Hematopoietic multipotent progenitor cell treated with erythropoietin and hydrocortisone succinate and interleukin-3 and kit ligand, for 4 days (in vitro differentiated cells): ENCODE results near the gene RAD51B.
"Not testable (repeated sequence)": the region's sequence is repeated elsewhere in the genome, so short reads cannot be mapped to it uniquely, and the experiment has no call there.

Experiments used
- DNase-seq: peaks from one replicate; pipeline ENCODE4 v3.0.0-alpha.2; 2015

Gene RAD51B

DNA sequence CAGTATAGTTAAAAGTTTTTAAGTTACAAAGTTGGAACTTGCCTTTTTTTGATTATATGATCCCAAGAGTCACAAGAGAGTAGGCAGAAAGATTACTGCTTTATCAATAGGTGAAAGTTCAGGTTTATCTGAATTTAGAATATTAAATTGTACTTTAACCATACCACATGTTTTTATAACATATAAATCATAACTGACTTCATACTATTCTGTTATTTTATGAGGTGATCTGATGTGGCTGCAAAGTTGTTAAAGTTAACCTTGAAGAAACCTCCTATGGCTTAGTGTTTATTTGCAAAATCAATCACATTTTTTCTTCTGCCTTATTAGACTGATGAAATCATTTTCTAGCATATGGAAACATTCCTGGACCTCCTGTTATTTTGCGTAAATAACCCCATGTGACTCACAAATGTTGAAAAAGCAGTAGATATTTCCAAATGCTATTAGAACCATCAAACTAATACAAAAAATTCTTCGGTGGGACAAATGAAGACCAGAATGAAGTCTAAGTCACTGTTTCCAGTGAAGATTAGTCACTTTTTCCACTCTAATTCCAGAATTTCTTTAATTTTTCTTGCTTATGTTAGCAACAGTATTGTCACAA is 132.1 kb downstream of the RAD51B start:
- no peak for DNase-seq

DNA sequence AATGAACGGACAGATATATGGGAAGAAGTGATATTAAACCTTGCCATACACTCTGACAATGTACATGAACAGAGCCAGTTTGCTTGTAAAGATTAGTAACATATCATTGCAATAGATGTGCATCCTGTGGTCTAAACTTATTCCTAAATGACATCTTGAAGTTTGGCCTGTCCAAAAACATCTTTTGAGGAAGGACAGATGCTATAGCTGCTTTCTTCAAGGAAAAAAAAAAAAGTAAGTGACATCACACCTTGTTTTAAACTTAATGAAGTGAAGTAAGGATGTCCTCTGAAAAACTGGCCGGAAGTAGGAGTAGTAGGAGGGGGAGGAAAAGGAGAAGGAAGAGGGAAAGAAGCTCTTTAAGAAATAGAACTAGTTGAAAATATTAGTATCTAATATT is 132.8 kb downstream of the RAD51B start:
- DNase-seq, result no peak

- DNase-seq, result no peak
Measured at GRCh38 chr14:67952786-67953185, 133.2 kb downstream of the RAD51B start.

DNA sequence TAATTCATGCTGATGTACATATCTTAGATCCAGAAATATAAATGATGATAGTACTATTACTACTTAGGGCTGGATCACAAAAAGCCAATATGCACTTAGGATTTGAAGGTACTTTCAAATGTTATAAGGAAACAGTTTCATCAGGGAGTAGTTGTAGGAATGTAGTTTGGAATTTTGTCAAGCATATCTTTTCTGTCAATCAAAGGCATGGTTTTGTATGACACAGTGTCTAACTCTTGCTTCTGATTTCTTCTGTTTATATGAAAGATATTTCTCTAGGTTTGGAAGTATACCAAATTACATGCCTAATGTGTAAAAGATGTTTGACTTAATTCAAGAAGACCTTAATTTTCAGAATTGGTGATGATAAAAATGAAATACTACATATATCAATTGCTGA is 135.7 kb downstream of the RAD51B start:
- DNase-seq, result no peak

DNA sequence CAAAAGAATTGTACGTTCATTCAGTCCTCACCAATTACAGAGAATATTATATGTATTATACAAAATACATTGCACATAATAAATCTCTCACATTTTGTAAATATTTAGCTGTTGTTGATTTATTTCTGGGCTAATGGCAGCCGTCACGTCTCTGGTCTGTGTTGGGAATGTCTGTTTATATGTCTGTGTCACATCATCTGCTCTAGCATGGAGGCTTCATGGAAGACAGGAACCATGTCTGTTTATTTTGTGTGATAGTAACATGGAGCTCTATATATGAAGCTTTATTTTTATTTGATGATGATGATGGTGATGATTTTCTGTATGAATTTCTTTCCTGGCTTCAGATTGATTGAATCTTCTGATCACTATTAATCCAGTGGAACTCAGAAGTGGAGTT is 138.4 kb downstream of the RAD51B start:
- DNase-seq, result no peak

- DNase-seq, result no peak
Measured at GRCh38 chr14:67961676-67962075, 142.1 kb downstream of the RAD51B start.

- peak; percentile 80 for DNase-seq
Measured at GRCh38 chr14:67962215-67962644, 142.7 kb downstream of the RAD51B start.

GRCh38 chr14:67963545-67963944 is 144.0 kb downstream of the RAD51B start:
- peak; percentile 29 for DNase-seq

GRCh38 chr14:67963960-67964812 is 144.6 kb downstream of the RAD51B start:
- DNase-seq, result peak; percentile 39

DNA sequence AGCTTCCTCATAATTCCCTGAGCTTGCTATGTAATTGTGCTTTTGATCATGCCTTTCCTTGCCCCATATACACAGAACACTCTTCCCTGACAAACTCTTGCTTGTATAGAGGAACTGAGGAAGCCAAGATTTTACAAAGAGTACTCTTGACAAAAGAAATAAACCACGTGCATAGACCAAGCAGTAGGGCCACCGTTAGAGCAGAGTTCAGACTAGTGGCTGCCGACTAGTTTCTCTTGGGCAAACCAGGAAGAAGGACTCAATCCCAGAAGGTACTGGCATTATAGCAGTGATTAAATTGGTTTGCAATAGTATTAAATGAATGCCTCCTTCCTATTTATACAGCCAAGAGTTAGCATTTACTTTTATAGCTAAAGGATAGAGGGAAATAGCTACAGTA is 146.1 kb downstream of the RAD51B start:
- DNase-seq, result no peak

- DNase-seq, result no peak
Measured at GRCh38 chr14:67967206-67967605, 147.6 kb downstream of the RAD51B start.

DNA sequence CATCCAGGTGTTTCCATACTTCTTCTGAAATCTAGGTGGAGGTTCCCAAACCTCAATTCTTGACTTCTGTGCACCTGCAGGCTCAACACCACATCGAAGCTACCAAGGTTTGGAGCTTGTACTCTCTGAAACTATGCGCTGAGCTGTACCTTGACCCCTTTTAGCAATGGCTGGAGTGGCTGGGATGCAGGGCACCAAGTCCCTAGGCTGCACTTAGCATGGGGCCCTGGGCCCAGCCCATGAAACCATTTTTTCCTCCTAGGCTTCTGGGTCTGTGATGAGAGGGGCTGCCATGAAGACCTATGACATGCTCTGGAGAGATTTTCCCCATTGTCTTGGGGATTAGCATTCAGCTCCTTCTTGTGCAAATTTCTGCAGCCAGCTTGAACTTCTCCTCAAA is 148.4 kb downstream of the RAD51B start:
- DNase-seq, result not testable (repeated sequence)

DNA sequence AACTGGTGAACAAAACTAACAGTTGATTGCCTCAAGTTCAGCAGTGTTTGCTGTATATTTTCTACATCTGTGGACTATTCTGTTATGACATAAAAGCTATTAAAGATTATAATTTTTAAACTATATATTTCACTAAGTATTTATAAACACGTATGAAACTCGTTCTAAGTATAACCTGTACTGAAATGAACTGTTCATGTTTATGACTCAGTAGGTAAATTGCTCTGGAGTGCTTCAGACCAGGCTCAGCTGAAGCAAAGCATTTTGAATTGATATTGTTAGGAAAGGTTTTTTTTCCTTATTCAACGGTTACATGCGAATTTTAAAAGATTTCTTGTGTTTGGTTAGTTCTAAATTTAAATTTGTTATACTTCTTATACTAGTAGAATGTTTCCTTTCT is 151.3 kb downstream of the RAD51B start:
- DNase-seq, result no peak

DNA sequence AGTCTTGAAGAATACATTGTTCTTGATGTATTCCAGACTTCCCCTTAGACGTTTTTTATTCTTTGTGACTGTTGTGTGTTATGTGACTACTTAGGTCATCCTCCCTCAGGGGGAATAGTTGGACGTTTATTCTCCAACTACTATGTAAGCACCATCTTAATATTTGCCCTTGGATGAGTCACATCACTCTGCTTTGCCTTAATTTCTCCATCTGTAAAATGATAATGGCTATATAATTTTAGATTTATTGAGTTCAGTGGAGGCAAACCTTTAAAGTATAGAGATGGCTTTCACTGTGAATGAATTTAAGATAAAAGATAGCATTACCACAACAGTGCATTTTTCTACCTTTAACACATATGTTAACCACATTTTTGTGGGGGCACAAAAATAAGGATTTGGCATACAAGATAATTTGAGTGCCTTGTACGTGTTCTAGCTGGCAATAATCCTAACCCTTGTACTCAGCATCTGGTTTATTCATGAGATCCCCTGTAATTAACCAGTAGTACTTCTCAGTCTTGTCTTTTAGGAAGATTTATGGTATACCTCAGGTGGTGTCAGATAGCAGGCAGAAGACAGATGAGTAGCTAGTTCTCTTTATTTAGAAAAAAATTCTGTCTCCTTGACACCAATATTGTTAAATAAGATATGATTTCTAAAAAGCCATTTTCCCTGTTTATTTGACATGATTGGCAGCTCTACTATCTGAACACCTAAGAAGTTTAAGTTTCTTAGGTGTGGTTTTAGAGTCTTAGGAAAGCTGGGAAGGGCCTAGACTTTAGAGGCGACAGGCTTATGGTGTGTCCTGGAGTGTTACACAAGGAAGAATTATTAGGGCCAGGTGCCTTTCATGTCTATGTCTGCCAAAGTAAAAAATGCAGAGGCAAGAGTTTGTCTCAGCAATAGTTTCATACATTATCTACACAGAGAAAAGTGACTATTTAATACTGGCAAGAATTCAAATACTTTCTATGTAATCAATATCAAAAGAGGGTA is 152.3 kb downstream of the RAD51B start:
- DNase-seq, result no peak

DNA sequence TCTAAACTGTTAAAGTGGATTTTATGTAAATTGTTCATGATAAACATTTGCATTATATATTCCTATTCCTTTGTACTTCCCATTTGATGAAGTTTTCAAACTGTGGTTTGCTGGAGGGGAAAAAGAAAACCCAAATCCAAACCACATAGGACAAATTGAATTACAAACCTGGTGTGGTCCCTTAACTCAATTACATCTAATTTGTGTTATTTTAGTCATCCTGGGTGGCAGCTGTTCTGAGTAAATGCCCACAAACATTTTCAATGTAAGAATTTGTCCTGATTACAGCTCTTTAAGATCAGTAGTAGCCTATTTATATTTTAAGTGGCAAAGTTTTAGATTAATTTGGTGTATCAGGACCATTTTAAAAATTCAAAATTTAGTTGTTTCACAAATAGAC is 153.9 kb downstream of the RAD51B start:
- no peak for DNase-seq

DNA sequence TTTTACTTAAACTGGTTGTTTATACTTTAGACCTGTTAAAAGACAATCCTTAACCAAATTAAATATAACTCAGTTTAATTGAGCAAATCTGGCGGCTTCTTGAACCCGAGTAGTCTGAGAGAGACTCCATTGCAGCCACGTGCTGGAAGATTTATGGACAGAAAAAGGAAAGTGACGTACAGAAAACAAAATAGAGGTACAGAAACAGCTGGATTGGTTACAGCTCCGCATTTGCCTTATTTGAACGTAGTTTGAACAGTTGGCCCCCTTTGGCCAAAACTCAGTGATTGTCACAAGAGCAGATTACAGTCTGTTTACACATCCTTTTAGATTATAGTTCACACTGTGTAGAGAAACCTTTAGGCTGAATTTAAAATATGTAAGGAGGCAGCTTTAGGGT is 155.9 kb downstream of the RAD51B start:
- DNase-seq, result no peak

DNA sequence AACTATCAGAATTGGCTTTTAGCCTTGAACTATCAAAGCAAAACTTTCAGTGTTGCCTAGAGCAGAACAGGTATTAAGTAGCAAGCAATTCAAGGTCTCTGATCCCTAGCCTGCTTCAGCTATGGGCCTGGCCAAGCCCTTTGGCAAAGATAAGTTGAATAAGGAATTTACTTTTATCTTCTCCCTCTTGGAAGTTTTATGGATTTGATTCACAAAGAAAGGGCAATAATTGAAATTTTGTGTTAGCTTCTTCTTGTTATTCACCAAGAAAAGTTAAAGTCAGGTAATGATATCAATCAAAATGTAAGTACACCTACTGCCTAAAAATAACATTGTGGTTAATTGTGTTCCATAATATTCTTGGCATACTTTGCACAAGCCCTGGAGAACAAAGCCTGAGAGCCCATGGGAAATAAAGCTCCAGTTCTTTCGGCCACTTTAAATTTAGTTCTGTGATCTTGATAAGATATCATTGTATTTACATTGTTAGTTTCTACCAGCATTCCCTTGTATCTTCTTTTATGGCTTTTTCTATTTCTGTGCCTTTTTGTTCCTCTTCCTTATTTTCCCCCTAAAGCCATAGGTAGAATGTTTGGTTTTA is 158.0 kb downstream of the RAD51B start:
- no peak for DNase-seq

- no peak for DNase-seq
Measured at GRCh38 chr14:67978749-67979148, 159.2 kb downstream of the RAD51B start.

DNA sequence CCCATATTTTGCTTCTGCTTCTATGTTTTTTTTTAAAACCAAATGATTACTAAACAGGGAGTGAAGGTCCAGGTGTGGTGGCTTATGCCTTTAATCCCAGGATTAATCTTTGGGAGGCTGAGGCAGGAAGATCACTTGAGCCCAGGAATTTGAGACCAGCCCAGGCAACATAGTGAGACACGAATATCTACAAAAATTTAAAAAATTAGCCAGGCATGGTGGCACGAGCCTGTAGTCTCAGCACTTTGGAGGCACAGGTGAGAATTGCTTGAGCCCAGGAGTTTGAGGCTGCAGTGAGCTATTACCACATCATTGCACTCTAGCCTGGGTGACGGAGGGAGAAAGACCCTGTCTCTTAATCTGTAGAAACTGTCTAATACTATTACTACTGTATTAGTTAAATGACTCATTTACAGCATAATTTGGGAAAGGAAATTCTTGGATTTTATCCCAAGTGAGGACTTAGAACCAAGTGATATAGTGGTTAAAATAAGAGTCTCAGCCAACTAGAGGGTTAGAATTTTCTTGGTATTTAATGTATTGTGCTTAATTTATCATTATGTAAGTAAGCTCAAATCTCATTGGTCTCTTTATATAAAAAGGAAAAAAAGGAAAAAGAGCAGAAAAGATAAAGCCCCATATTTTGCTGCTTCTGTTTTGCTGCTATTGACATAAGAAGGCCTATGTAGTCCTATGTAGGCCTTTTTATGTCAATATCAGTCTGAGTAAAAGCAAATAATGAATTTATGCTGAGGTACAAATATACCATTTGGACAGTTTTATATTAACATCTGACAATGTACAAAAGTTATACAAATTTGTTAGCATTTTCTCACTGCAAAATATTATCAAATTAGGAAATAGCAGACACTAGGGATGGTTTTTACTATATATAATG is 163.4 kb downstream of the RAD51B start:
- DNase-seq, result no peak

- no peak for DNase-seq
Measured at GRCh38 chr14:67984274-67984673, 164.7 kb downstream of the RAD51B start.

GRCh38 chr14:67986131-67986841 is 166.7 kb downstream of the RAD51B start:
- DNase-seq, result no peak
